CD14-positive monocyte (primary cell): ENCODE results near the gene DAB2. TPM values are rescaled to one million over a fixed set of nuclear protein-coding genes. Genes with fewer than 3 reads are reported as not detected.

Experiments used
- DNase-seq, 3 donors: peaks; one replicate each; pipeline ENCODE4 v3.0.0-alpha.2; 2011 to 2022
- H2AFZ ChIP-seq: 2 replicates; pipeline ENCODE4 v1.6.0; 2012; ENCODE audit warnings: mild to moderate bottlenecking, low read depth, low read length, inconsistent platforms; ENCODE audit not compliant: insufficient read depth, poor library complexity, severe bottlenecking
- H3K27ac ChIP-seq, 2 donors: 1 replicate in 1 of 2; 2 replicates in 1 of 2; pipeline ENCODE4 v1.5.1; 2012 to 2013; ENCODE audit warnings: low read length in 2 of 2, control low read depth in 1 of 2, inconsistent platforms in 1 of 2, low read depth in 1 of 2, mild to moderate bottlenecking in 1 of 2
- H3K27me3 ChIP-seq, 2 donors: one replicate each; pipeline versions ENCODE4 v1.6.0 to v1.6.1; 2011 to 2013; ENCODE audit warnings: low read length in 2 of 2; ENCODE audit not compliant: control insufficient read depth in 2 of 2, insufficient read depth in 2 of 2
- H3K36me3 ChIP-seq, 2 donors: replicated peaks in 1 of 2; 1 replicate in 1 of 2; 2 replicates in 1 of 2; pipeline versions ENCODE4 v1.5.1 to v1.6.1; 2012 to 2013; ENCODE audit warnings: low read length in 2 of 2, control low read depth in 1 of 2, inconsistent platforms in 1 of 2, mild to moderate bottlenecking in 1 of 2; ENCODE audit not compliant: insufficient read depth in 2 of 2, control insufficient read depth in 1 of 2
- H3K4me1 ChIP-seq, 2 donors: 1 replicate in 1 of 2; 2 replicates in 1 of 2; pipeline versions ENCODE4 v1.5.1 to v1.6.1; 2012 to 2013; ENCODE audit warnings: low read length in 2 of 2, control low read depth in 1 of 2, inconsistent platforms in 1 of 2, mild to moderate bottlenecking in 1 of 2, moderate library complexity in 1 of 2; ENCODE audit not compliant: insufficient read depth in 2 of 2, control insufficient read depth in 1 of 2
- H3K4me2 ChIP-seq: replicated peaks from 2 replicates; pipeline ENCODE3; 2012; ENCODE audit warnings: low read length, moderate library complexity, mild to moderate bottlenecking; ENCODE audit not compliant: poor library complexity, severe bottlenecking; ENCODE audit errors: extremely low read depth
- H3K4me3 ChIP-seq, 3 experiments: fragments of 200-600 bp in 1 of 3; sonication (generic) in 1 of 3; replicated peaks in 1 of 3; 1 replicate in 2 of 3; 2 replicates in 1 of 3; pipeline ENCODE4 v1.5.1; 2011 to 2013; ENCODE audit warnings: low read length in 3 of 3, mild to moderate bottlenecking in 3 of 3, control low read depth in 2 of 3, low read depth in 2 of 3, inconsistent platforms in 1 of 3, moderate library complexity in 1 of 3
- H3K79me2 ChIP-seq: 2 replicates; pipeline ENCODE4 v1.6.0; 2012; ENCODE audit warnings: mild to moderate bottlenecking, control low read depth, inconsistent platforms, low read length, moderate library complexity; ENCODE audit not compliant: insufficient read depth
- H3K9ac ChIP-seq: 2 replicates; pipeline ENCODE4 v1.6.0; 2017; ENCODE audit warnings: low read length, mild to moderate bottlenecking; ENCODE audit not compliant: insufficient read depth, poor library complexity, severe bottlenecking
- H3K9me3 ChIP-seq, 2 donors: replicated peaks in 1 of 2; 1 replicate in 1 of 2; 2 replicates in 1 of 2; pipeline versions ENCODE4 v1.5.1 to v1.6.1; 2012 to 2013; ENCODE audit warnings: low read length in 2 of 2, control low read depth in 1 of 2; ENCODE audit not compliant: control insufficient read depth in 1 of 2, insufficient read depth in 1 of 2
- H4K20me1 ChIP-seq: 2 replicates; pipeline ENCODE4 v1.6.0; 2012; ENCODE audit warnings: mild to moderate bottlenecking, low read length, control low read depth, moderate library complexity; ENCODE audit not compliant: insufficient read depth
- H3K27ac Mint-ChIP-seq, 7 donors: one replicate each; pipeline ENCODE4 v1.8.0; 2020; ENCODE audit warnings: mild to moderate bottlenecking in 7 of 7, mixed read lengths in 7 of 7, moderate library complexity in 6 of 7, inconsistent platforms in 2 of 7
- H3K27me3 Mint-ChIP-seq, 3 donors: one replicate each; pipeline ENCODE4 v1.8.0; 2021 to 2022; ENCODE audit warnings: low read depth in 3 of 3, mild to moderate bottlenecking in 3 of 3, mixed read lengths in 3 of 3, moderate library complexity in 3 of 3, inconsistent platforms in 1 of 3
- H3K36me3 Mint-ChIP-seq, 2 donors: one replicate each; pipeline ENCODE4 v1.8.0; 2020; ENCODE audit warnings: mixed read lengths in 2 of 2, inconsistent platforms in 1 of 2, mild to moderate bottlenecking in 1 of 2
- H3K4me1 Mint-ChIP-seq: one replicate; pipeline ENCODE4 v1.8.0; 2020; ENCODE audit warnings: mild to moderate bottlenecking, mixed read lengths
- H3K4me3 Mint-ChIP-seq, 2 donors: one replicate each; pipeline ENCODE4 v1.8.0; 2020; ENCODE audit warnings: mild to moderate bottlenecking in 2 of 2, mixed read lengths in 2 of 2, moderate library complexity in 1 of 2
- H3K9me3 Mint-ChIP-seq, 7 donors: one replicate each; pipeline ENCODE4 v1.8.0; 2020 to 2022; ENCODE audit warnings: mixed read lengths in 7 of 7, mild to moderate bottlenecking in 6 of 7, moderate library complexity in 6 of 7, inconsistent platforms in 2 of 7
- WGBS: methylation state at CpG from one replicate; pipeline ENCODE4 v1.1.5; 2013; ENCODE audit warnings: missing lambda C conversion rate; ENCODE audit not compliant: insufficient coverage; 5-methylcytosine and 5-hydroxymethylcytosine counted together
- intact Hi-C, 2 donors: fragments of 100-400 bp; cut with micrococcal nuclease; formaldehyde crosslinking; loops; one replicate each; pipeline versions ENCODE4 v1.15.0 to v1.15.1; 2023
- polyA plus RNA-seq, 3 donors: library from polyadenylated mRNA; depleted of rRNA in 1 of 3; unstranded in 2 of 3; stranded (reverse) in 1 of 3; fragments of 300-500 nt in 2 of 3; fragments of >200 nt in 1 of 3; fragmentation: Illumina TruSeq in 2 of 3; gene quantifications; 1 replicate in 2 of 3; 2 replicates in 1 of 3; pipeline ENCODE4 v1.2.3, GENCODE V29; 2012 to 2021
- TF ChIP-seq, protein P1 (sequence below): fragments of 200-600 bp; IDR thresholded peaks from one replicate; pipeline ENCODE4 v1.8.0; 2022; ENCODE audit warnings: antibody characterized with exemption, mild to moderate bottlenecking

The DAB2 gene
- polyA plus RNA-seq, 3 donors = 0.98 to 4.8 (median 3.0) TPM

DNA sequence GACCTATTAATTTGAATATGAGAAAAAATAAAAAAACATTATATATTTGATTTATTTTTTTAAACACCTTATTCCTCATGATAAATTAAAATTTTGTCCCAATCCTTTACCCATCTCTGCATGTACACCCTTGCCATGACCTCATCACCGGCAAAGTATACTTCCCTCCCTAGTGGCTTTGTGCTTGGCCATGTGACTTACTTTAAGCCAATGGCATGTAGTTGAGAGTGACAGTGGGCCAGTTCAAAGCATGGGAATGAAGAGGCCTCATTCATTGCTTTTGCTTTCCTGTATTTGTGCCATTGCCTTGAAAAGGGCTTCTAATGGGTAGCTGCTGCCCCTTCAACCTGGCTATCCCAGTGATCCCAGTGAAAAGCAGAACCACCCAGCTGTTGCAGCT, 91.7 kb downstream of the DAB2 start:
- intact Hi-C loops = no loop called here
- H4K20me1 ChIP-seq = no peaks in the 10 kb centered on the region
- H3K79me2 ChIP-seq = no peaks in the 10 kb centered on the region
- H3K4me2 ChIP-seq = no peak overlapping the region
- Mint-ChIP-seq H3K9me3 (peaks cover 4 to 11% (median 8%) of the 10 kb centered on the region in 7 donors), H3K4me1 (no peaks in the 10 kb centered on the region), H3K4me3 (no peak overlapping the region), H3K36me3 (no peaks in the 10 kb centered on the region), H3K27me3 (peaks cover 0 to 6% (median 2%) of the 10 kb centered on the region in 3 donors), H3K27ac (no peak overlapping the region)
- H3K9me3 ChIP-seq = no peaks in the 10 kb centered on the region
- TF ChIP-seq, protein P1, sequence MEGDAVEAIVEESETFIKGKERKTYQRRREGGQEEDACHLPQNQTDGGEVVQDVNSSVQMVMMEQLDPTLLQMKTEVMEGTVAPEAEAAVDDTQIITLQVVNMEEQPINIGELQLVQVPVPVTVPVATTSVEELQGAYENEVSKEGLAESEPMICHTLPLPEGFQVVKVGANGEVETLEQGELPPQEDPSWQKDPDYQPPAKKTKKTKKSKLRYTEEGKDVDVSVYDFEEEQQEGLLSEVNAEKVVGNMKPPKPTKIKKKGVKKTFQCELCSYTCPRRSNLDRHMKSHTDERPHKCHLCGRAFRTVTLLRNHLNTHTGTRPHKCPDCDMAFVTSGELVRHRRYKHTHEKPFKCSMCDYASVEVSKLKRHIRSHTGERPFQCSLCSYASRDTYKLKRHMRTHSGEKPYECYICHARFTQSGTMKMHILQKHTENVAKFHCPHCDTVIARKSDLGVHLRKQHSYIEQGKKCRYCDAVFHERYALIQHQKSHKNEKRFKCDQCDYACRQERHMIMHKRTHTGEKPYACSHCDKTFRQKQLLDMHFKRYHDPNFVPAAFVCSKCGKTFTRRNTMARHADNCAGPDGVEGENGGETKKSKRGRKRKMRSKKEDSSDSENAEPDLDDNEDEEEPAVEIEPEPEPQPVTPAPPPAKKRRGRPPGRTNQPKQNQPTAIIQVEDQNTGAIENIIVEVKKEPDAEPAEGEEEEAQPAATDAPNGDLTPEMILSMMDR = no peak
- no peak overlapping the region for H3K27ac ChIP-seq
- no peaks in the 10 kb centered on the region for H3K27me3 ChIP-seq
- no peak for DNase-seq
- no peaks in the 10 kb centered on the region for H3K36me3 ChIP-seq
- no peak overlapping the region for H3K4me3 ChIP-seq
- H2AFZ ChIP-seq = no peak overlapping the region
- H3K4me1 ChIP-seq = no peaks in the 10 kb centered on the region
- H3K9ac ChIP-seq = no peak overlapping the region
- WGBS = no CpG with 5 or more reads among the region's 1 CpG

DNA sequence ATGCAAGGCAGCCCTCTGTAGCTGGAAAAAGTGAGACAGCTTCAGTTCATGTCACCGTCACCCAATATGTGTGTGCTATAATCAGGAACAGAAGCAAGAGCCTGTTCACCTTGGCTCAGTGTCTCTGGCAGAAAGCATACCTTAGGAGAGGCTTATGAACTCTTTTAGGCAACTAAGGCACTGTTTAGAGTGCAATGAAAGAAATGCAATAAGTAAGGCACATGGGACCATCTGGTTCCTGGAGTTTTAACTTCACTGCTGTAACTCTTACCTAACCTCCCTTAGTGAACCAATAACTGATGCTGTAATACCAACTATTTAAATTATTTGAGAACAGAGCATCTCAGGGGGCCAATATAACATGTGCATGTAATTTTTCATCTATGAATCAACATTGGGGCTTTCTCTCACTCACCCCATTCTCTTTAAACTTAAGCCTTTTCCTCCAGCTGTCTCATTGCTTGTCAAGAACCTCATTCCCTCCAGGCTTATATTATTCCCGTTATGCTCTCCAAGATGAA, 92.9 kb downstream of the DAB2 start:
- H3K4me1 Mint-ChIP-seq = no peaks in the 10 kb centered on the region
- no peak overlapping the region for H3K4me3 Mint-ChIP-seq
- no peaks in the 10 kb centered on the region for H3K9me3 ChIP-seq
- no peak for DNase-seq
- H3K79me2 ChIP-seq = no peaks in the 10 kb centered on the region
- no CpG with 5 or more reads among the region's 2 CpGs for WGBS
- no peaks in the 10 kb centered on the region for H3K4me1 ChIP-seq
- no peak overlapping the region for H3K4me3 ChIP-seq
- no peaks in the 10 kb centered on the region for H3K27me3 ChIP-seq
- no peak overlapping the region for H3K9ac ChIP-seq
- no peak overlapping the region for H3K27ac Mint-ChIP-seq
- H3K9me3 Mint-ChIP-seq = peaks cover 4 to 11% (median 8%) of the 10 kb centered on the region in 7 donors
- H3K36me3 ChIP-seq = no peaks in the 10 kb centered on the region
- H2AFZ ChIP-seq = no peak overlapping the region
- intact Hi-C loops = no loop called here
- TF ChIP-seq, protein P1 = no peak
- H3K36me3 Mint-ChIP-seq = no peaks in the 10 kb centered on the region
- H3K27me3 Mint-ChIP-seq = peaks cover 0 to 6% (median 2%) of the 10 kb centered on the region in 3 donors
- no peak overlapping the region for H3K4me2 ChIP-seq
- H4K20me1 ChIP-seq = no peaks in the 10 kb centered on the region
- H3K27ac ChIP-seq = no peak overlapping the region
